Stomach (tissue), 9 donors: ENCODE measurements around the gene OR51B2. TPM values are rescaled to one million over a fixed set of nuclear protein-coding genes. Genes with fewer than 3 reads are reported as not detected.

ENCODE experiments used
- DNase-seq, 2 donors: peaks; one replicate each; pipeline versions ENCODE4 v3.0.0 to v3.0.0-alpha.2; 2013 to 2019
- H3K27ac ChIP-seq, 5 donors: fragments of 200-600 bp in 4 of 5; sonication (generic) in 4 of 5; one replicate each; pipeline ENCODE4 v1.5.1; 2013 to 2019; ENCODE audit warnings: mild to moderate bottlenecking in 1 of 5, moderate library complexity in 1 of 5
- H3K27me3 ChIP-seq, 3 donors: fragments of 200-600 bp; sonication (generic); one replicate each; pipeline ENCODE4 v1.5.1; 2017 to 2019; ENCODE audit warnings: mixed run types in 1 of 3
- H3K36me3 ChIP-seq, 4 donors: fragments of 200-600 bp; sonication (generic); 1 replicate in 3 of 4; 2 replicates in 1 of 4; pipeline ENCODE4 v1.5.1; 2016 to 2019
- H3K4me1 ChIP-seq, 4 donors: fragments of 200-600 bp; sonication (generic); one replicate each; pipeline ENCODE4 v1.5.1; 2016 to 2019
- H3K4me3 ChIP-seq, 4 donors: fragments of 200-600 bp; sonication (generic) in 3 of 4; one replicate each; pipeline ENCODE4 v1.5.1; 2016 to 2019; ENCODE audit warnings: mild to moderate bottlenecking in 1 of 4
- H3K9me3 ChIP-seq, 4 donors: fragments of 200-600 bp; sonication (generic); one replicate each; pipeline ENCODE4 v1.5.1; 2016 to 2019
- CTCF ChIP-seq, 7 experiments: fragments of 450-650 bp in 4 of 7; fragments of 200-600 bp in 3 of 7; sonication (generic) in 3 of 7; IDR thresholded peaks; one replicate each; pipeline ENCODE4 v1.5.1; 2016 to 2019; ENCODE audit warnings: antibody characterized with exemption in 7 of 7, control low read depth in 2 of 7, mild to moderate bottlenecking in 1 of 7
- EP300 ChIP-seq: sonication (generic); formaldehyde crosslinking; IDR thresholded peaks from one replicate; pipeline ENCODE4 v1.6.1; 2017; ENCODE audit warnings: antibody characterized with exemption
- POLR2A ChIP-seq, 4 donors: fragments of 450-650 bp; IDR thresholded peaks; one replicate each; pipeline ENCODE4 v1.6.1; 2016; ENCODE audit warnings: antibody characterized with exemption in 4 of 4, control low read depth in 2 of 4, mild to moderate bottlenecking in 1 of 4, moderate library complexity in 1 of 4
- POLR2AphosphoS5 ChIP-seq, 3 donors: sonication (generic); formaldehyde crosslinking; IDR thresholded peaks; one replicate each; pipeline ENCODE4 v1.6.1; 2016; ENCODE audit warnings: antibody characterized with exemption in 3 of 3
- WGBS, 5 donors: extraction: QIAGEN DNeasy Blood & Tissue Kit in 3 of 5; methylation state at CpG; one replicate each; pipeline versions ENCODE4 v1.1.5 to v1.1.7; 2013 to 2018; 5-methylcytosine and 5-hydroxymethylcytosine counted together
- intact Hi-C: fragments of 100-400 bp; cut with DNase I; formaldehyde crosslinking; loops from one replicate; pipeline ENCODE4 v1.15.1; 2023; ENCODE audit warnings: low total_unique reads
- polyA plus RNA-seq, 3 donors: library from polyadenylated mRNA; stranded (reverse); fragments of 200-250 nt; gene quantifications; one replicate each; pipeline ENCODE4 v1.2.3, GENCODE V29; 2013
- total RNA-seq, 5 donors: library from RNA; depleted of rRNA; stranded (reverse); fragments of >200 nt; gene quantifications; one replicate each; pipeline versions ENCODE4 v1.1.0 to v1.2.3, GENCODE V29; 2014 to 2016
- donor health status: healthy with polysubstance abuse.
- donor health status: Bipolar disorder and iron deficiency.
- donor health status: healthy.

The OR51B2 gene
- total and polyA plus RNA-seq, 8 donors, result 0.92 TPM; not detected in 7

DNA sequence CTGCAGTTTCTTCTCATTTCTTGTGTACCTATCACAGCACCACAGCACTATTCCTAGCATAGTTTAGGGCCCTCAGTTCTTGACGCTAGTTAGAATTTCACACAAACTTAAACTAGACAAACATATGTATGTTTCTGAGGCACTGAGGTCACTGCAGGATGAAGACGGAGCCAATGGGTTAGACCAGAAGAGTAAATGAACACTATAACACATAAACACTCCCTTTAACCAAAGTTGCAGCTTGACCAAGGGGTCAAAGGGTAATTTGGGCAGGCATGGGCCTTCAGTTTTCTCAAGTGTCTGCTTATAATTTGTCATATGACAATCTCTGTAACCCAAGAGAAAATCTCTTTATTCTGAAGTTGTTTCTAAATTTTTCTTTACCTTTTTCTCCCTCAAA lies 41.5 kb downstream of the OR51B2 start:
- no peaks in the 10 kb centered on the region for H3K36me3 ChIP-seq
- 59 to 81% (median 72%) methylated on average over 2 of the region's 2 CpGs for WGBS, 5 donors
- no peaks in the 10 kb centered on the region for H3K9me3 ChIP-seq
- TF ChIP-seq EP300 (no peak), CTCF (IDR thresholded peaks at IDR 0.05) (no peak), POLR2A (IDR thresholded peaks at IDR 0.05) (no peak), POLR2AphosphoS5 (IDR thresholded peaks at IDR 0.05) (no peak)
- intact Hi-C loops, result no loop called here
- no peak overlapping the region for H3K27ac ChIP-seq
- H3K4me3 ChIP-seq, result no peak overlapping the region
- H3K4me1 ChIP-seq, result no peaks in the 10 kb centered on the region
- DNase-seq, result no peak
- no peaks in the 10 kb centered on the region for H3K27me3 ChIP-seq

DNA sequence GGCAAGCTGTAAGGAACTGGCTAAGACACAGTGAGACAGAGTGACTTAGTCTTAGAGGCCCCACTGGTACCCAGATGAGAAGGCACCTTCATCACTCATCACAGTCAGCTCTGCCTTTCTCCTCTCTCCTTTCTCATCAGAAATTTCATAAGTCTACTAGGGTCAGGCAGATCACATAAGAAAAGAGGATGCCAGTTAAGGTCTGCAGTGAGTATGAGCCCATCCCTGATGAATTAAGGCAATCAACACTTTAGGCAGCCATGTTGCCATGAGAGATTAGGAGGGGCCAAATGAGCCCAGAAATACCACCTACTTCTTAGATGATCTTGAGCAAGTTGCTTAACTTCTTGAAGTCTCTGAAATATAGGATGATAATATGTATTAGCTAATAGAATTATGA lies 42.5 kb downstream of the OR51B2 start:
- DNase-seq, result no peak
- Histone ChIP-seq H3K27me3 (no peaks in the 10 kb centered on the region), H3K36me3 (no peaks in the 10 kb centered on the region), H3K4me1 (no peaks in the 10 kb centered on the region), H3K27ac (no peak overlapping the region), H3K9me3 (no peaks in the 10 kb centered on the region), H3K4me3 (no peak overlapping the region)
- TF ChIP-seq POLR2AphosphoS5 (IDR thresholded peaks at IDR 0.05), result no peak
- no peak for TF ChIP-seq EP300
- TF ChIP-seq CTCF (IDR thresholded peaks at IDR 0.05), result no peak
- intact Hi-C loops, result no loop called here

DNA sequence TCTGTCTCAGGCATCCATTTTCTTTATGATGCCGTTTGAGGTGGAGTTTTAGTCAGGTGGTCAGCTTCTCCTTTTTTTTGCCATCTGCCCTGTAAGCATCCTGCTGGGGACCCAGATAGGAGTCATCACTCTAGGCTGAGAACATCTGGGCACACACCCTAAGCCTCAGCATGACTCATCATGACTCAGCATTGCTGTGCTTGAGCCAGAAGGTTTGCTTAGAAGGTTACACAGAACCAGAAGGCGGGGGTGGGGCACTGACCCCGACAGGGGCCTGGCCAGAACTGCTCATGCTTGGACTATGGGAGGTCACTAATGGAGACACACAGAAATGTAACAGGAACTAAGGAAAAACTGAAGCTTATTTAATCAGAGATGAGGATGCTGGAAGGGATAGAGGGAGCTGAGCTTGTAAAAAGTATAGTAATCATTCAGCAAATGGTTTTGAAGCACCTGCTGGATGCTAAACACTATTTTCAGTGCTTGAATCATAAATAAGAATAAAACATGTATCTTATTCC lies 43.5 kb downstream of the OR51B2 start:
- H3K4me1 ChIP-seq, result no peaks in the 10 kb centered on the region
- TF ChIP-seq EP300 (no peak), POLR2AphosphoS5 (IDR thresholded peaks at IDR 0.05) (peak in 1 of 3 donors; percentile 54)
- DNase-seq, result peak; percentile 45 to 65
- no peak overlapping the region for H3K27ac ChIP-seq
- H3K9me3 ChIP-seq, result no peaks in the 10 kb centered on the region
- H3K36me3 ChIP-seq, result no peaks in the 10 kb centered on the region
- no peak overlapping the region for H3K4me3 ChIP-seq
- H3K27me3 ChIP-seq, result no peaks in the 10 kb centered on the region
- intact Hi-C loops, result no loop called here
- 38 to 51% (median 48%) methylated on average over 3 of the region's 3 CpGs for WGBS, 5 donors

GRCh38 chr11:5279471-5280090 lies 44.5 kb downstream of the OR51B2 start:
- H3K4me3 ChIP-seq, result no peak overlapping the region
- no peak for TF ChIP-seq POLR2AphosphoS5 (IDR thresholded peaks at IDR 0.05)
- TF ChIP-seq EP300, result no peak
- TF ChIP-seq POLR2A (IDR thresholded peaks at IDR 0.05), result no peak
- no peak for TF ChIP-seq CTCF (IDR thresholded peaks at IDR 0.05)
- no peaks in the 10 kb centered on the region for H3K27me3 ChIP-seq
- H3K4me1 ChIP-seq, result no peaks in the 10 kb centered on the region
- H3K9me3 ChIP-seq, result no peaks in the 10 kb centered on the region
- intact Hi-C loops, result no loop called here
- no peak overlapping the region for H3K27ac ChIP-seq
- H3K36me3 ChIP-seq, result no peaks in the 10 kb centered on the region
- DNase-seq, result no peak
- 70 to 80% (median 74%) methylated on average over 4 of the region's 4 CpGs for WGBS, 5 donors

DNA sequence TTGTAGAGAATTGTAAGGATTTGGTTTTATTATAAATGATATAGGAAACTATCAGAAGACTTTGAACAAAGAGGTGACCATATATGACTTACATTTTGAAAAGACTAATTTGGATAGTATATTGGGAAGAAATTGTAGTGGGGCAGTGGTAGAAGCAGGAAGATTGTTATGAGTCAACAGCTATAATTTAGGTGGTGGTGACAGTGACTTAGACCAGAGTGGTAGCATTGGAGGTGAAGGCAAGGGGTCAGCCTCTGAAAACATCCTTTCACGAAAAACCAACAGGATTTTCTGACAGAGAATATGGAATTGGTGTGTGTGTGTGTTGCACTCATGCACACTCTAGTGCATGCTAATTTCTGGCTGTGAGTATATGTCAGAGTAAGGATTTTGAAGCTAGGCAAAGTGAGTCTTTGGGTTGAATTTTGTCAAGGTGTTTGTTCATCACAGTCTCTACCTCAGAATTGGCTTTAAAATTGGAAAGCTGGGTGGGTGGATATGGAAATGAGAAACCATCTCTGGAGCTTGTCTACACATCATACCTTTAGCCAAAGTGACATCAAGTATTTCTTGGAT lies 46.2 kb downstream of the OR51B2 start:
- intact Hi-C loops, result no loop called here
- H3K36me3 ChIP-seq, result no peaks in the 10 kb centered on the region
- 51 to 82% (median 75%) methylated on average over 1 of the region's 1 CpG for WGBS, 5 donors
- no peaks in the 10 kb centered on the region for H3K4me1 ChIP-seq
- TF ChIP-seq EP300, result no peak
- TF ChIP-seq CTCF (IDR thresholded peaks at IDR 0.05), result no peak
- no peak for TF ChIP-seq POLR2AphosphoS5 (IDR thresholded peaks at IDR 0.05)
- TF ChIP-seq POLR2A (IDR thresholded peaks at IDR 0.05), result no peak
- H3K27me3 ChIP-seq, result no peaks in the 10 kb centered on the region
- H3K4me3 ChIP-seq, result no peak overlapping the region
- H3K27ac ChIP-seq, result no peak overlapping the region
- H3K9me3 ChIP-seq, result no peaks in the 10 kb centered on the region
- no peak for DNase-seq
